Suprapubic skin (tissue), 4 donors: ENCODE measurements around the gene RIMBP2. TPM values are rescaled to one million over a fixed set of nuclear protein-coding genes. Genes with fewer than 3 reads are reported as not detected.

Experiments
- DNase-seq, 2 donors: peaks; one replicate each; pipeline ENCODE4 v3.0.0-alpha.2; 2019; ENCODE audit warnings: low spot score in 2 of 2
- H3K27ac ChIP-seq: fragments of 200-600 bp; sonication (generic); one replicate; pipeline ENCODE4 v1.5.1; 2019
- H3K27me3 ChIP-seq: fragments of 200-600 bp; sonication (generic); one replicate; pipeline ENCODE4 v1.5.1; 2019
- H3K36me3 ChIP-seq: fragments of 200-600 bp; sonication (generic); one replicate; pipeline ENCODE4 v1.5.1; 2019
- H3K4me1 ChIP-seq: fragments of 200-600 bp; sonication (generic); one replicate; pipeline ENCODE4 v1.5.1; 2019
- H3K4me3 ChIP-seq: fragments of 200-600 bp; sonication (generic); one replicate; pipeline ENCODE4 v1.5.1; 2019; ENCODE audit warnings: mild to moderate bottlenecking
- H3K9me3 ChIP-seq: fragments of 200-600 bp; sonication (generic); one replicate; pipeline ENCODE4 v1.5.1; 2019
- EP300 ChIP-seq: sonication (generic); formaldehyde crosslinking; IDR thresholded peaks from one replicate; pipeline ENCODE4 v1.6.1; 2017; ENCODE audit warnings: antibody characterized with exemption
- POLR2A ChIP-seq, 2 donors: fragments of 450-650 bp; IDR thresholded peaks; one replicate each; pipeline ENCODE4 v1.6.1; 2017; ENCODE audit warnings: antibody characterized with exemption in 2 of 2, mild to moderate bottlenecking in 2 of 2, moderate library complexity in 2 of 2
- POLR2AphosphoS5 ChIP-seq, 3 donors: sonication (generic); formaldehyde crosslinking; IDR thresholded peaks; one replicate each; pipeline ENCODE4 v1.6.1; 2017; ENCODE audit warnings: antibody characterized with exemption in 3 of 3
- WGBS: methylation state at CpG from one replicate; pipeline ENCODE4 v1.1.5; 2018; 5-methylcytosine and 5-hydroxymethylcytosine counted together
- total RNA-seq, 4 donors: library from RNA; depleted of rRNA; stranded (reverse); fragments of >200 nt; gene quantifications; one replicate each; pipeline ENCODE4 v1.1.0, GENCODE V29; 2016
- TF ChIP-seq, protein P1 (sequence below), 2 donors: fragments of 200-600 bp in 1 of 2; fragments of 450-650 bp in 1 of 2; sonication (generic) in 1 of 2; IDR thresholded peaks; one replicate each; pipeline ENCODE4 v1.5.1; 2016 to 2019; ENCODE audit warnings: antibody characterized with exemption in 2 of 2, mild to moderate bottlenecking in 1 of 2, moderate library complexity in 1 of 2

The RIMBP2 gene
- total RNA-seq, 4 donors from 2014 or later: 2.1 to 21.8 (median 3.0) TPM

DNA sequence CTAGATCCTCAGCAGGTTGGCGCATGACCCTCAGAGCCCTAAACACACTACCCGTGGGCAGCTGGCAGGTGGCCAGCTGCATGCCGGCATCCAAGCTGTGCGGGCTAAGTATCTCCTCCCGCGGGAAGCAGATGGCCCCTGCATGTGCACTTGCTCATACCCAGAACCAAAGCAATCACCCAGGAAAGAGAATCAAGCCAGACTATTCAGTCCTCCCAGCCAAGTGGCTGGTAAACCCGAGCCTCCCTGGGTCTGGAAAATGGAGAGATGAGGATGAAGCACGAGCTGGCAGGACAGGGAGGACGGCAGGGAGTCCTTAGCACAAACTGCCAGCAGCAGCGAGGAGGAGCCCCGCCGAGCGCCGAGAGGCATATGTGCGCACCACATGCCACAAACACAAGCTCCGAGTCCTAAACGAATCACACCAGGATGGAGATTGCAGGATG lies 139.7 kb downstream of the RIMBP2 start:
- no peaks in the 10 kb centered on the region for H3K36me3 ChIP-seq
- H3K27me3 ChIP-seq: no peaks in the 10 kb centered on the region
- H3K4me3 ChIP-seq: no peak overlapping the region
- WGBS: 89% methylated on average over 13 of the region's 17 CpGs
- H3K9me3 ChIP-seq: no peaks in the 10 kb centered on the region
- no peaks in the 10 kb centered on the region for H3K4me1 ChIP-seq
- H3K27ac ChIP-seq: no peak overlapping the region
- no peak for DNase-seq
- TF ChIP-seq POLR2A (IDR thresholded peaks at IDR 0.05) (no peak), EP300 (no peak), POLR2AphosphoS5 (IDR thresholded peaks at IDR 0.05) (no peak)
- TF ChIP-seq, protein P1, sequence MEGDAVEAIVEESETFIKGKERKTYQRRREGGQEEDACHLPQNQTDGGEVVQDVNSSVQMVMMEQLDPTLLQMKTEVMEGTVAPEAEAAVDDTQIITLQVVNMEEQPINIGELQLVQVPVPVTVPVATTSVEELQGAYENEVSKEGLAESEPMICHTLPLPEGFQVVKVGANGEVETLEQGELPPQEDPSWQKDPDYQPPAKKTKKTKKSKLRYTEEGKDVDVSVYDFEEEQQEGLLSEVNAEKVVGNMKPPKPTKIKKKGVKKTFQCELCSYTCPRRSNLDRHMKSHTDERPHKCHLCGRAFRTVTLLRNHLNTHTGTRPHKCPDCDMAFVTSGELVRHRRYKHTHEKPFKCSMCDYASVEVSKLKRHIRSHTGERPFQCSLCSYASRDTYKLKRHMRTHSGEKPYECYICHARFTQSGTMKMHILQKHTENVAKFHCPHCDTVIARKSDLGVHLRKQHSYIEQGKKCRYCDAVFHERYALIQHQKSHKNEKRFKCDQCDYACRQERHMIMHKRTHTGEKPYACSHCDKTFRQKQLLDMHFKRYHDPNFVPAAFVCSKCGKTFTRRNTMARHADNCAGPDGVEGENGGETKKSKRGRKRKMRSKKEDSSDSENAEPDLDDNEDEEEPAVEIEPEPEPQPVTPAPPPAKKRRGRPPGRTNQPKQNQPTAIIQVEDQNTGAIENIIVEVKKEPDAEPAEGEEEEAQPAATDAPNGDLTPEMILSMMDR (IDR thresholded peaks at IDR 0.05): no peak

- no peak for DNase-seq
- TF ChIP-seq POLR2AphosphoS5 (IDR thresholded peaks at IDR 0.05) (no peak), POLR2A (IDR thresholded peaks at IDR 0.05) (no peak), EP300 (no peak)
- TF ChIP-seq, protein P1 (IDR thresholded peaks at IDR 0.05): no peak
- WGBS: 70% methylated on average over 3 of the region's 6 CpGs
- Histone ChIP-seq H3K27ac (no peak overlapping the region), H3K4me3 (no peak overlapping the region), H3K4me1 (no peaks in the 10 kb centered on the region), H3K27me3 (no peaks in the 10 kb centered on the region), H3K9me3 (no peaks in the 10 kb centered on the region), H3K36me3 (no peaks in the 10 kb centered on the region)
These were observed 141.7 kb downstream of the RIMBP2 start for GRCh38 chr12:130574402-130574801.

DNA sequence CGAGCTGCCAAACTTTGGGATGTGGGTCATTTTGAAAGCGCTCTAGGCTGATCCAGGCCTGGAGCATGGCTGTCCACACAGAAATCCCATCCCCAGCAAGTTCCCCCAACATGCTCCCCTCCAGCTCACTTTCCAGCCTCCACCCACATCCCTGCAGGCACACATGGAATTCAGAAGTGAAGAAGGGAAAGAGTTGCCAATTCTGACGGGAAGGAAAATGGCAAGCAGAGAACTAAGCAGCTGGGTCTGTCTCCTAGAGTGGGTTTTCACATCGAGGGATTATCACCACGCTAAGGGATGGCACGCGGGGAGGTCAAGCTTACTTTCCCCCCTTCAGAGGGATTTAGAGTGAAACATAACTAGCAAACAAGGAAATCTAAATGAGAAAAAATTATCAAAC lies 142.3 kb downstream of the RIMBP2 start:
- H3K27ac ChIP-seq: no peak overlapping the region
- no peaks in the 10 kb centered on the region for H3K36me3 ChIP-seq
- H3K27me3 ChIP-seq: no peaks in the 10 kb centered on the region
- H3K4me3 ChIP-seq: no peak overlapping the region
- WGBS: 66% methylated on average over 7 of the region's 7 CpGs
- H3K9me3 ChIP-seq: no peaks in the 10 kb centered on the region
- no peak for DNase-seq
- no peaks in the 10 kb centered on the region for H3K4me1 ChIP-seq
- TF ChIP-seq, protein P1 (IDR thresholded peaks at IDR 0.05): no peak
- TF ChIP-seq EP300 (no peak), POLR2A (IDR thresholded peaks at IDR 0.05) (no peak), POLR2AphosphoS5 (IDR thresholded peaks at IDR 0.05) (no peak)

DNA sequence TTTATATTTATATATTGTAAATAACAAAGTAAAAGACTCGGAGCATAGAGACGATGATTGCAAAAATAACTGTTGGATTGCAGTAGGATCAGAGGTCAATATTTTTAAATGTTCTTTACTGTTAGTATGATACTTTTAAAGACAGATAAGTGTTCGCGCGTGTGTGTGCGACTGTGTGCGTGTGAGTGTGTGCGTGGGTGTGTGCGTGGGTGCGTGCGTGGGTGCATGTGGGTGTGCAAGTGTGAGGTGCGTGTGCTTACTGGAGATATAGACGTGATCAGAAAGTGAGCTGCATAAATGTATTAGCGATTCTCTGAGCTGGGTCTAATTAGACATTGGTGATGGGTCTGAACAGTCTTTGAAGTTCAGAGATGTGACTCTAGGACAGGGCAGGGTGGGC lies 142.9 kb downstream of the RIMBP2 start:
- Histone ChIP-seq H3K27me3 (no peaks in the 10 kb centered on the region), H3K27ac (no peak overlapping the region), H3K9me3 (no peaks in the 10 kb centered on the region), H3K4me1 (no peaks in the 10 kb centered on the region), H3K36me3 (no peaks in the 10 kb centered on the region), H3K4me3 (no peak overlapping the region)
- 91% methylated on average over 14 of the region's 14 CpGs for WGBS
- DNase-seq: no peak
- TF ChIP-seq POLR2A (IDR thresholded peaks at IDR 0.05): no peak

GRCh38 chr12:130572553-130572952 lies 143.5 kb downstream of the RIMBP2 start:
- H3K27ac ChIP-seq: no peak overlapping the region
- DNase-seq: no peak
- no peaks in the 10 kb centered on the region for H3K9me3 ChIP-seq
- 60% methylated on average over 10 of the region's 11 CpGs for WGBS
- no peak for TF ChIP-seq POLR2AphosphoS5 (IDR thresholded peaks at IDR 0.05)
- H3K4me3 ChIP-seq: no peak overlapping the region
- H3K27me3 ChIP-seq: no peaks in the 10 kb centered on the region
- H3K4me1 ChIP-seq: no peaks in the 10 kb centered on the region
- H3K36me3 ChIP-seq: no peaks in the 10 kb centered on the region

- H3K27me3 ChIP-seq: no peaks in the 10 kb centered on the region
- no peak for DNase-seq
- TF ChIP-seq EP300 (no peak), POLR2A (IDR thresholded peaks at IDR 0.05) (no peak), POLR2AphosphoS5 (IDR thresholded peaks at IDR 0.05) (no peak)
- TF ChIP-seq, protein P1 (IDR thresholded peaks at IDR 0.05): no peak
These were observed 144.4 kb downstream of the RIMBP2 start for GRCh38 chr12:130571734-130572133.

More at GRCh38 chr12:130571734-130572133, 144.4 kb downstream of the RIMBP2 start:
- no peak overlapping the region for H3K27ac ChIP-seq
- no peaks in the 10 kb centered on the region for H3K4me1 ChIP-seq
- 87% methylated on average over 7 of the region's 8 CpGs for WGBS
- H3K9me3 ChIP-seq: no peaks in the 10 kb centered on the region
- H3K36me3 ChIP-seq: no peaks in the 10 kb centered on the region
- no peak overlapping the region for H3K4me3 ChIP-seq
